Measurements from ENCODE around the gene JUND. TPM values are rescaled to one million over a fixed set of nuclear protein-coding genes. Genes with fewer than 3 reads are reported as not detected.
A peak's percentile ranks its signal among the peaks of the same experiment; 100 is the strongest.

Gene JUND
- total RNA-seq, 1 donor from 2014 or later: 225 TPM

DNA sequence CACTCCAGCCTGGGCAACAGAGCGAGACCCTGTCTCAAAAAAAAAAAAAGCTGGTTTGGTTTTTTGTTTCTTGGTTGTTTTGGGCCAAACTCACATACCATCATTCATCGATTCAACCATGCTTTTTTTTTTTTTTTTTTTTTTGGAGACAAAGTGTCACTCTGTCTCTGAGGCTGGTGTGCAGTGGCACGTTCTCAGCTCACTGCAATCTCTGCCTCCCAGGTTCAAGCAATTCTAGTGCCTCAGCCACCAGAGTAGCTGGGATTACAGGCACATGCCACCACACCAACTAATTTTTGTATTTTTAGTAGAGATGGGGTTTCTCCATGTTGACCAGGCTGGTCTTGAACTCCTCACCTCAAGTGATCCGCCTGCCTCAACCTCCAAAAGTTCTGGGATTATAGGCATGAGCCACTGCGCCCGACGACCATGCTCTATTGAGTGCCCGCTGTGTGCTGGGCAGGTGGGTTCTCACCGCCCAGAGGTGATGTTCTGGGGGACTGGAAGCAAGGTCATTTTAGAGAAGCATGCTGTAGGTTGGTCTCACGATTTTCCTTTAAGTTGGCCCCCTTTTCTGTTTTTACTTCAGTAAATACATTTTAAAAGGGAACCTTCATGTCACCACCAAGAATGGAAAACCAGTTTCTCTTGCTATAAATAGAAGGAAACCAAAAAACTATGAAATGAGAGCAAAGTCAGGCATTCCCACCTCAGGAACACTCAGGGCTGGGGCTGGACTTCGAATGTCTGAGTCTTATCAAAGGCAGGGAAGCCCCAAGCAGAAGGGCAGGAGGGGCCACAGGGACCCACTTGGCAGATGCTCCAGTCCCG is 8.3 kb upstream of the JUND start:
- DNase-seq (no peak), ATAC-seq (ENCODE audit: low read depth) (no peak)
- peaks cover 68% of the 10 kb centered on the region for H3K4me1 Mint-ChIP-seq
- ChIA-PET POLR2A (interaction anchor here (0.6 to 9.5 kb wide), 18 partner anchors 11 to 267 kb away, joined by 3 to 926 read pairs (median 7); partner anchors contain the start of genes IQCN, JUND, LSM4 and MPV17L2), CTCF (interaction anchor here (0.8 to 2.6 kb wide), 4 partner anchors 10 to 33 kb away, joined by 3 to 30 read pairs (median 3); partner anchors contain the start of genes JUND and LSM4)
- H3K9me3 Mint-ChIP-seq: no peaks in the 10 kb centered on the region
- no peaks in the 10 kb centered on the region for H3K27me3 Mint-ChIP-seq
- peaks cover 2% of the 10 kb centered on the region for H3K36me3 Mint-ChIP-seq (ENCODE audit: low read depth)
- peak overlapping the region; percentile 96 for H3K27ac Mint-ChIP-seq
- peak overlapping the region; percentile 95 for H3K4me3 Mint-ChIP-seq
- intact Hi-C loops (cut with micrococcal nuclease): loop anchor here (1.0 kb wide), 3 partner anchors 8 to 34 kb away; partner anchors contain the start of genes JUND and LSM4
- TF ChIP-seq CTCF (IDR thresholded peaks at IDR 0.05): no peak

GRCh38 chr19:18287836-18288772 is 6.7 kb upstream of the JUND start:
- peaks cover 59% of the 10 kb centered on the region for H3K4me1 Mint-ChIP-seq
- POLR2A ChIA-PET: interaction anchor here (0.7 to 20.0 kb wide), 7 partner anchors 10 to 117 kb away, joined by 6 to 926 read pairs (median 119); partner anchors contain the start of genes IQCN, JUND and LSM4

DNA sequence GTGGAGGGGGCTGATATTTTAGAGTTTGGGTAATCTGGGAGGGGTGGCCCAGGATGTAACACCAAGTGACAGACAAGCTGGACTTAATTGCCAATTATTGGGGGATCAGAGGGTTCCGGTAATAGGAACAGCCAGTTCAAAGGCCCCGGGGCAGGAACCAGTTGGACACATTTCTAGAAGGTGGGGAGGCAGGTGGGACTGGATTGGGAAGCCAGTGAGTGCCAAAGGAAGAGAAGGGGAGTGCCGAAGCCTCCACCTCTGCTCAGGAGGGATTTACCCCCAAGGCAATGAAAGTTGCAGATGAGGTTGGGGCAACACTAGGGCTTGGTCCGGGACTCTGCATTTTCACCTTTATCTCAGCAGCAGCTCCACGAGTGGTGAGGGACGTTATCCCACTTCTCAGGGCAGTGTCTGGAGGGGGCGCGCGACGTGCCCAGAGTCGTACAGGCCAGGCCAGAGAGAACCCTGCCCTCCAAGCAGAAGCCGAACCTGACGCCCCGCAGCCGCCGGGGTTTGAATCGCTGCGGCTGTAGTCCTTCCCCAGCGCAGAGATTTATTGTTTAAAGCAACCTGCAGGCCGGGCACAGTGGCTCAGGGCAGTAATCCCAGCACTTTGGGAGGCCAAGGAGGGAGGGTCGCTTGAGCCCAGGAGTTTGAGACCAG is 5.7 kb upstream of the JUND start:
- H3K36me3 Mint-ChIP-seq (ENCODE audit: low read depth): peaks cover 2% of the 10 kb centered on the region
- CTCF ChIA-PET: interaction anchor here (1.7 kb wide), 1 partner anchor 35 kb away, joined by 5 read pairs; the partner anchor contains the start of gene LSM4
- no peak for DNase-seq
- peaks cover 62% of the 10 kb centered on the region for H3K4me1 Mint-ChIP-seq
- POLR2A ChIA-PET: interaction anchor here (1.0 to 20.0 kb wide), 4 partner anchors 9 to 94 kb away, joined by 4 to 926 read pairs (median 695); partner anchors contain the start of genes IQCN, JUND, LSM4 and MPV17L2
- no peak for ATAC-seq (ENCODE audit: low read depth)
- H3K27me3 Mint-ChIP-seq: no peaks in the 10 kb centered on the region
- H3K9me3 Mint-ChIP-seq: no peaks in the 10 kb centered on the region
- peak overlapping the region; percentile 36 for H3K27ac Mint-ChIP-seq
- no peak overlapping the region for H3K4me3 Mint-ChIP-seq
- no peak for TF ChIP-seq CTCF (IDR thresholded peaks at IDR 0.05)
- intact Hi-C loops (cut with micrococcal nuclease): no loop called here

More at GRCh38 chr19:18287836-18288772, 6.7 kb upstream of the JUND start:
- CTCF ChIA-PET: interaction anchor here (2.6 kb wide), 1 partner anchor 8 kb away, joined by 30 read pairs; the partner anchor contains the start of gene JUND
- Mint-ChIP-seq H3K27me3 (no peaks in the 10 kb centered on the region), H3K36me3 (ENCODE audit: low read depth) (peaks cover 2% of the 10 kb centered on the region), H3K4me3 (no peak overlapping the region), H3K9me3 (no peaks in the 10 kb centered on the region), H3K27ac (no peak overlapping the region)
- DNase-seq (no peak), ATAC-seq (ENCODE audit: low read depth) (no peak)
- intact Hi-C loops (cut with micrococcal nuclease): no loop called here
- no peak for TF ChIP-seq CTCF (IDR thresholded peaks at IDR 0.05)

GRCh38 chr19:18284712-18285360 is 3.4 kb upstream of the JUND start:
- peaks cover 6% of the 10 kb centered on the region for H3K36me3 Mint-ChIP-seq (ENCODE audit: low read depth)
- ATAC-seq (ENCODE audit: low read depth) (no peak), DNase-seq (no peak)
- H3K4me1 Mint-ChIP-seq: peaks cover 46% of the 10 kb centered on the region
- peak overlapping the region; percentile 80 for H3K27ac Mint-ChIP-seq
- ChIA-PET CTCF (no interaction called here), POLR2A (interaction anchor here (0.6 to 20.0 kb wide), 4 partner anchors 10 to 947 kb away, joined by 3 to 857 read pairs (median 8); partner anchors contain the start of genes GTPBP3 and LSM4)
- no peaks in the 10 kb centered on the region for H3K9me3 Mint-ChIP-seq
- TF ChIP-seq CTCF (IDR thresholded peaks at IDR 0.05): no peak
- intact Hi-C loops (cut with micrococcal nuclease): no loop called here
- no peak overlapping the region for H3K4me3 Mint-ChIP-seq
- H3K27me3 Mint-ChIP-seq: no peaks in the 10 kb centered on the region

Measured in activated B cell treated with CpG ODN at 0.5 μM for 24 hours (primary cell).